HG03439 (cell line): Measurements from ENCODE around the gene GNG12.

Source experiments
- ATAC-seq: cut with Tn5 transposase; IDR thresholded peaks from one replicate; pipeline ENCODE4 v1.9.1; 2021; ENCODE audit warnings: mild to moderate bottlenecking, moderate library complexity; ENCODE audit not compliant: unreplicated experiment

GNG12 gene

GRCh38 chr1:67759066-67759465 lies 74.2 kb downstream of the GNG12 start:
- ATAC-seq: no peak

GRCh38 chr1:67755619-67756018 lies 77.6 kb downstream of the GNG12 start:
- no peak for ATAC-seq

GRCh38 chr1:67755160-67755559 lies 78.1 kb downstream of the GNG12 start:
- no peak for ATAC-seq

DNA sequence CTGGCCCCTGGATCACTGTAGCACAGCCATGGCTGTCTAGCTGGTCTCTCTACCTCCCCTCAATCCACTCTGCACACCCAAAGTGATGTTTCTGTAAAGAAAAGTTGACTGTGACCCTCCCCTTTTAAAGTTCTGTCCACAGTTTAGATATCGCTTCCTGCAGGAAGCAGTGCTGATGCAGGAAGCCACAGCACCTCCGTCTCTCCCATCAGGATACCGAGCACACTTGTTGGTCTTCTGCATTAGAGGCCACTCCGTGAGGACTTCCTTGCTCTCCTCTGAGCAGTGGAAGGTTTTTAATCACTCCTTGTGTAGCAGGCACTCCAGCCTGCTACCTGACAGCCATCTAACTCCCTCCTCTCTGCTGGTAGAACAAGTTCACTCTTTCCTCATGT lies 78.7 kb downstream of the GNG12 start:
- no peak for ATAC-seq

DNA sequence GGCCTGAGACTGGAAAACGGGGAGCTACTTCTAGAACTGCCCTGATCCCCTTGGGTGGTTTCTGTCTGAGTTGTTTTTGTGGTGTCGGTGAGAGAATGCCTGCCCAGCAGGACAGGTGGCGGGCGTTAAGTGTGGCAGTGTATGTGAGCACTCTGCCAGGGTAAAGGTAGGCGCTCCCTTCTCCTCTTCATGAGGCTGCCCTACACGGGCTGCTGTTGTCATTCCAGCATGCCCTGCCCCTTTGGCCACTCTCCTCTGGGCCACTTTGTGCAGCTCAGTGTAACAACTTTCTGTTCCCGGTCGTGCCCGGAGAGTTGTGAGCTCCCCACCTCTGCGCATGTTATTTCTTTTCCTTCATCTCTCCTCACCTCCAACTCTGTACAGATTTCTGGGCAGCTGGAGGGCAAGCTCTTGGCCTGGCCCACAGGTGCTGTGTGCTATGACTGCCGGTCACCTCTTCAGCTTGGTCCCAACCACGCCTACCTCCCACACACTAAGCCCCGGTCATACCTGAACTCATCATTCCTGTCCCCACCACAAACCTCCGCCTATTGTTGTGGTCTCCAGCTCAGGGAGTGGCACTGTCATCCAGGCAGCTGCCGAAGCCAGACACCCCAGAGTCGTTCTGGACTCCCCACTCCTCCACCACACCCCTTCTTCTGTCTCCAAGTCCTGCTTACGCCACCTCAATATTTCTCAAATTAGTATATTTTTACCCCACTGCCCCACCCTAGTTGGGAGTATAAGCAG lies 79.3 kb downstream of the GNG12 start:
- no peak for ATAC-seq

DNA sequence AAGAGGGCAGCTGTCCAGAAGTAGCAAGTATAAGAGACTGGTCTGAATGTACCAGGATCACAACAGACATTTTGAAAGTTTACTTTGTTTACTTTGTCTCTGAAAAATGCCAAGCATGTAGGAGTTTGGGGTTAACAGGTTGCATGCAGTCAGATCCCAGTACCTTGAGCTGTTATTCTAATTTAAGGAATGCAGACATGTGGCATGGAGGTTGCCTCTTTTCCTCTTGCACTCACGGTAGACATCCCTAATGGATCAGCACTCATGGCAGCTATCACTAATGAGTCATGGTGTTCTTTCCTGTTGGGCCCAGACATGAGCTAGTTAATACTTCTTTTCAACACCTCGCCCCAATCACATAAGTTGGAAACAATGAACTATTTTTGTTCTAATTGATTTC lies 81.0 kb downstream of the GNG12 start:
- no peak for ATAC-seq

DNA sequence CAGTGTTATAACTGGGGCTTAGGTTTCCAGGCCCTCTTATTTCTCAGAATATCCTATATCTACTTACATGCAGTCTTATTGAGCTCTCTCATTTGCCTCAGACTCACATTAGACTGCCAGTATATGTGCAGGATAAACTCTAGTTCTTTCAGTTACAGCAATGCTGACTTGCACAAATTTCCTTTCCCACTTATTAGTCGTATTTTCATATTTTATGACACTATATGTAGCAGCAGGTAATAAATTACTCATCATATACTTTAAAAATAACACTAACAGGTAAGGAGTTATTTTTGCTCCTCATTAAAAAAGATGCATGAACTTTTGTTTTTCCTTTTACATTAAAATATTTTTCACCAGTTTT lies 82.6 kb downstream of the GNG12 start:
- no peak for ATAC-seq

DNA sequence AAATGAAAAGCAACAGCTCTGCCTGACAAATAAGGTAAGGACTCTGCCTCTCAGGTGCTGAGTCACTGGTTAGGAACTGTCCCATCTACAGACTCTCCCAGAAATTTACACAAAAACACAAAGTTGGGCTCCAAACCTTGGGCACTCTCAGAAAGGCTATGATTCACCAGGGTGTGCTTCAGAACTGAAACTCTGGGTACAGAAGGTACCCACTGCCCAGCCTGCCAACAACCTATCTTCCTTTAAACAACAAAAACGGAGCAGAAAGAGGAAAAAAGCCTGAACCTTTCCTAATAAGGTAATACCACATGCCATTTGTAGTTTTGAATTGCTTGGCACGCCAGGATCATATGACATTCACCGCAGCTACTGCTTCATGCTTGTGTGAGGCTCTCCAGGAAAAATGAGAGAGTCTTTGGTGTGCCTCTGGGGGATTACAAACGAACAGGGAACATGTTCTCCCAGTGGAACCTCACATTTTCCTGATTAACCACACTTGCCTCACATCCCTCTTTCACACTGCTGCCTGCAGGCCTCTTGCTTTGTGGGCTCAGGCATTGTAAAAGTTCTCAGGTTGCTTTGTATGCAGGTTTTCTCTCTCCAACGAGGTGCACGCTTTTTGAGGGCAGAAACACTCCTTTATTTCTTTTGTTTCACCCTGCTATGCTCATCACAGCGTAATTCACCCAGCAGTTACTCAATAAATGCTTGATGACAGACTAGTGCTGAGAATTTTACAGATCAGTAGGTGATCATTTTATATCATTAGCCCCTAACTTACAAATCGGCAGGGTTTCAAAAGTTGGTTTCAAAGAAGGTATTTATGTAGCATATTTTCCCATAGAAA lies 83.2 kb downstream of the GNG12 start:
- ATAC-seq: no peak

- no peak for ATAC-seq
Observed at GRCh38 chr1:67749263-67749843, 83.9 kb downstream of the GNG12 start.

GRCh38 chr1:67748630-67749029 lies 84.6 kb downstream of the GNG12 start:
- ATAC-seq: peak; percentile 63

DNA sequence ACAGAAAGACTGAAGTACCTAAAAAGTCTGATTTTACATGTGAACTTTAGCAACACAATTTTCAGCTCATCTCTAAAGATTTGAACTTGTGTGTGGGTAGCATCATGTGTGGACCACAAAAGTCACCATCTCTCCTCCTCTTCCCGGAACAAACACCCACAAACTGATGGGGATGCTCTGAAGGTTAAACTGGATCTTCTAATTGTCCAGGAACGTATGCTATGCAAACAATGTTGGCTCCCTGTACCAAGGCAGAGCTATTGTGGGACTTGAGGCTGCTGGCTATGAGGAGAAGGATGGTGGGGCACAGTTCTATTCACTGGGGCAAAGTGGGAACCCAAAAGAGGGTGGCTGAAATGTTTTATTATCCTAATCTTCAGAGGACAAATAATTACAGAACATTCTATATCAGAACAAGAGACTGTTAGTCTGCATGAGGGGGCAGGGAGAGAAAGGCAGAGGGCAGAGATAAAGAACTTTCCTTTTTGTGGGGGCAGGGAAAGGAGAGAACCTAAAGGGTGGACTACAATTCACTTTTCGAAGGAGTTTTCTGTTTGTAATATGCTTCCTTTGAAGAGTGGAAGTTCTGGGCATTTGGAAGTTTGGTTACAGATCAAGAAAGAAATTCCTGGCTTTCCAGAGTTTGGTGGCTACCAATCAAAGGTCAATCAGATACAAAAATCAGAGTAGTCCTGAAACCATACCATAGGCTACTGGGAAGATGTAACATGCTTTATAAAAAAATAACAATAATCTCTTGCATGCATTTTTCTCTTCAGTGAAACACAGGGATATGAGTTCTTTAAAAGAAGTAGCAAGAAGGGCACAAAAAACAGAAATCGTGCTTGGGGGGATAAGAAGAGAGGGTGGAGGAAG lies 85.4 kb downstream of the GNG12 start:
- no peak for ATAC-seq

- ATAC-seq: no peak
Observed at GRCh38 chr1:67745875-67746698, 87.2 kb downstream of the GNG12 start.

- ATAC-seq: no peak
Observed at GRCh38 chr1:67743072-67743725, 90.1 kb downstream of the GNG12 start.

GRCh38 chr1:67741736-67742135 lies 91.5 kb downstream of the GNG12 start:
- ATAC-seq: no peak

DNA sequence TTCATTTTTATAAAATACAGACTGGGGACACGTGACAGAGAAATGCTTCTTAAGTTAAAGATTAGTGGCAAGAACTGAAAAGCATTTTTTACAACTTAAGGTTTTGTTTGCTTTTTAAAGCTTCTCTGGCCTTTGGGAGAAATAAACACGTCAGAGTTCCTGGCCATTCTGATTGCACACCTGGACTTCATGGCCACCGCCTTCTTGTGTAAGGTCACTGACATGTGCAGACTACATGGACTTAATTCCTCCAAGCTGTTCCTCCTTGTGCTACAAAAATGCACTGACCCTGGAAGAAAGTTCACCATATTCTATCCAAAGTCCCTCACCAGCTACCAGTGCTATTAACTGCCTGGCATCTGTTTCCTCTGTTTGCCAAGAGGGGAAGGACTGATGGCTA lies 92.1 kb downstream of the GNG12 start:
- no peak for ATAC-seq

DNA sequence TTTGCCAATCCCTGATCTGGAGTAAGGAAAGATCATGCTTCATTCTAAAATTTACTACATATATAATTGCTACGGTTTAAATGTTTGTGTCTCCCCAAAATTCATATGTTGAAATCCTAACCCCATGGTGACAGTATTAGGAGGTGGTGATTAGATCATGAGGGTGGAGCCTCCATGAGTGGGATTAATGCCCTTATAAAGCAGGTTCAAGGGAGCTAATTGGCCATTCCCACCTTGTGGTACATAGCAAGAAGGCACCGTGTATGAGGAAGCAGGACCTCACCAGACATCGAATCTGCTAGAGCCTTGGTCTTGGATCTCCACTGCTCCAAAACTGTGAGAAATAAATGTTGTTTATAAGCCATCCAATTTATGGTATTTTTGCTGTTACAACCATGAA lies 92.7 kb downstream of the GNG12 start:
- ATAC-seq: no peak

DNA sequence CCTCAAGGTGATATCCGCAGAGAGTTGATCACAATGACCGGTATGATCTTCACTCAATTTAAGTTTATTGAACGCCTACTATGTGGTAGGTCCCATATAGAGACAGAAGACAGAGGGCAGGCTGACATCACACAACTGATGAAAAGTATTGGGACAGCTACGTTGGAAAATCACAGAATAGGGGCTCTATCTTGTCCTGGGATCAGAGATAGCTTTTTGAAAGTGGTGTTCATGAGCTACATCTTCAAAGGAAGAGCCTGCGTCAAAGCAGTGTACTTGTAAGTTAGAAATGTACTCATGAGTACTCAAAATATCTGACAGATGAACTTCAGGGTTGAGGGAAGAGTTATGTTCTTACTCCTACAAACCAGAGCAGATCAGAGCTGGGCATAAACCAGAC lies 93.9 kb downstream of the GNG12 start:
- ATAC-seq: no peak

GRCh38 chr1:67738401-67738800 lies 94.9 kb downstream of the GNG12 start:
- ATAC-seq: no peak

- ATAC-seq: no peak
Observed at GRCh38 chr1:67737875-67738274, 95.4 kb downstream of the GNG12 start.

GRCh38 chr1:67736750-67737149 lies 96.5 kb downstream of the GNG12 start:
- ATAC-seq: no peak
